Activated CD8-positive, alpha-beta T cell treated with anti-CD3 and anti-CD28 coated beads for 36 hours (primary cell): ENCODE measurements around the gene PPP2R2B. TPM values are rescaled to one million over a fixed set of nuclear protein-coding genes. Genes with fewer than 3 reads are reported as not detected.

ENCODE experiments used
- ATAC-seq: fragments of 200-7000 bp; cut with Tn5 transposase; one replicate; pipeline ENCODE4 v1.10.0; 2021; ENCODE audit warnings: mild to moderate bottlenecking, moderate library complexity
- CTCF ChIA-PET: fragments of 350-600 bp; sonication (Branson Sonifier 250); formaldehyde crosslinking; loops from one replicate; lab custom pipeline; 2021; ENCODE audit warnings: antibody characterized with exemption; lab: Charles Lee
- POLR2A ChIA-PET: fragments of 350-600 bp; sonication (Branson Sonifier 250); formaldehyde crosslinking; loops from one replicate; lab custom pipeline; 2021; ENCODE audit warnings: antibody characterized with exemption; lab: Charles Lee
- DNase-seq: peaks from one replicate; pipeline ENCODE4 v3.0.0-alpha.2; 2020
- H3K27ac Mint-ChIP-seq: one replicate; pipeline ENCODE4 v1.8.0; 2021; ENCODE audit warnings: mild to moderate bottlenecking, mixed read lengths
- H3K27me3 Mint-ChIP-seq: one replicate; pipeline ENCODE4 v1.8.0; 2021; ENCODE audit warnings: mixed read lengths
- H3K36me3 Mint-ChIP-seq: one replicate; pipeline ENCODE4 v1.8.0; 2021; ENCODE audit warnings: low read depth, mixed read lengths
- H3K4me1 Mint-ChIP-seq: one replicate; pipeline ENCODE4 v1.8.0; 2021; ENCODE audit warnings: low read depth, mixed read lengths
- H3K4me3 Mint-ChIP-seq: one replicate; pipeline ENCODE4 v1.8.0; 2021; ENCODE audit warnings: mild to moderate bottlenecking, moderate library complexity, mixed read lengths
- H3K9me3 Mint-ChIP-seq: one replicate; pipeline ENCODE4 v1.8.0; 2021; ENCODE audit warnings: mixed read lengths
- CTCF ChIP-seq: fragments of 200-600 bp; IDR thresholded peaks from one replicate; pipeline ENCODE4 v1.8.0; 2022; ENCODE audit warnings: antibody characterized with exemption, mild to moderate bottlenecking
- intact Hi-C: fragments of 100-400 bp; cut with micrococcal nuclease; formaldehyde crosslinking; loops from one replicate; pipeline ENCODE4 v1.10.0; 2022
- total RNA-seq, 2 experiments: library from RNA; stranded (reverse); gene quantifications; one replicate each; pipeline ENCODE4 v1.2.3, GENCODE V29; 2021

Gene PPP2R2B
- total RNA-seq, 2 experiments from 2014 or later: 0.56 to 0.65 TPM

- Mint-ChIP-seq H3K36me3 (no peaks in the 10 kb centered on the region), H3K27ac (no peak overlapping the region), H3K9me3 (no peaks in the 10 kb centered on the region), H3K4me3 (no peak overlapping the region), H3K4me1 (no peaks in the 10 kb centered on the region), H3K27me3 (no peaks in the 10 kb centered on the region)
- DNase-seq (no peak), ATAC-seq (no peak)
- ChIA-PET POLR2A (no interaction called here), CTCF (no interaction called here)
- TF ChIP-seq CTCF: no peak
- intact Hi-C loops: no loop called here
Measured at GRCh38 chr5:146717951-146718350, 160.6 kb downstream of the PPP2R2B start.

- no peaks in the 10 kb centered on the region for H3K27me3 Mint-ChIP-seq
- no peaks in the 10 kb centered on the region for H3K9me3 Mint-ChIP-seq
- DNase-seq: no peak
- no peaks in the 10 kb centered on the region for H3K4me1 Mint-ChIP-seq
- no peak overlapping the region for H3K27ac Mint-ChIP-seq
- H3K36me3 Mint-ChIP-seq: no peaks in the 10 kb centered on the region
- intact Hi-C loops: no loop called here
- no peak overlapping the region for H3K4me3 Mint-ChIP-seq
- ChIA-PET POLR2A (no interaction called here), CTCF (interaction anchor here (1.5 to 2.7 kb wide), 2 partner anchors 10 to 249 kb away, joined by 6 read pairs; no protein-coding TSS in a partner anchor)
- no peak for TF ChIP-seq CTCF
- ATAC-seq: no peak
Measured at GRCh38 chr5:146716636-146717035, 161.9 kb downstream of the PPP2R2B start.

DNA sequence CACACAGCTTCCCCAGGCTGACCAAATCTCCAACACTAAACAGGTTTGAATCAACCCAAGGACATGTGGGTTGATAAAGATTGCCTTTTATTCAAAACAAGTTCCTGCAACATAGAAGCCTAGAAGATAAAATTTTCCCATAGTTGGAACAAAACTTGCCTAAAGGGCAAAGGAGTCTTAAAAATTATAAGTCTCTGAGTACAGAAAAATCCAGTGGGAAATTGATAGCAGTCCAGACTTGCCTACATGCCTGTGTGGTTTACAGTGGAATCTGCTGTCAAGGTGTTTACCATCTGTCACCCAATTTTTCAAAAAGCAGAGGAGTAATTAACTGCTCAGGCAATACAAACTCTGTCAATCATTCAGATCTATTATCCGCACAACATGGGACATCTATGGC lies 168.2 kb downstream of the PPP2R2B start:
- intact Hi-C loops: no loop called here
- Mint-ChIP-seq H3K36me3 (no peaks in the 10 kb centered on the region), H3K9me3 (no peaks in the 10 kb centered on the region), H3K4me1 (no peaks in the 10 kb centered on the region), H3K27ac (no peak overlapping the region), H3K4me3 (no peak overlapping the region), H3K27me3 (no peaks in the 10 kb centered on the region)
- ChIA-PET CTCF (no interaction called here), POLR2A (no interaction called here)
- no peak for DNase-seq
- no peak for TF ChIP-seq CTCF
- no peak for ATAC-seq

GRCh38 chr5:146707316-146707715 lies 171.2 kb downstream of the PPP2R2B start:
- POLR2A ChIA-PET: no interaction called here
- no peaks in the 10 kb centered on the region for H3K9me3 Mint-ChIP-seq
- DNase-seq (no peak), ATAC-seq (no peak)
- TF ChIP-seq CTCF: no peak
- no peak overlapping the region for H3K4me3 Mint-ChIP-seq
- CTCF ChIA-PET: interaction anchor here (1.2 to 1.5 kb wide), 2 partner anchors 9 to 16 kb away, joined by 3 to 6 read pairs; no protein-coding TSS in a partner anchor
- no peaks in the 10 kb centered on the region for H3K36me3 Mint-ChIP-seq
- H3K27ac Mint-ChIP-seq: no peak overlapping the region
- no peaks in the 10 kb centered on the region for H3K27me3 Mint-ChIP-seq
- H3K4me1 Mint-ChIP-seq: peaks cover 7% of the 10 kb centered on the region
- intact Hi-C loops: no loop called here

GRCh38 chr5:146706321-146706972 lies 172.1 kb downstream of the PPP2R2B start:
- Mint-ChIP-seq H3K27ac (no peak overlapping the region), H3K4me1 (peaks cover 7% of the 10 kb centered on the region), H3K9me3 (no peaks in the 10 kb centered on the region), H3K27me3 (no peaks in the 10 kb centered on the region), H3K36me3 (no peaks in the 10 kb centered on the region), H3K4me3 (no peak overlapping the region)
- TF ChIP-seq CTCF: no peak
- ATAC-seq: no peak
- POLR2A ChIA-PET: no interaction called here
- CTCF ChIA-PET: interaction anchor here (1.0 to 1.5 kb wide), 4 partner anchors 10 to 31 kb away, joined by 3 to 6 read pairs (median 3); no protein-coding TSS in a partner anchor
- peak; percentile 12 for DNase-seq
- intact Hi-C loops: no loop called here
